GM18858 (cell line): ENCODE results near the gene KCNH2.

Source experiments
- ATAC-seq: cut with Tn5 transposase; IDR thresholded peaks from one replicate; pipeline ENCODE4 v1.9.1; 2021; ENCODE audit not compliant: unreplicated experiment

The KCNH2 gene

DNA sequence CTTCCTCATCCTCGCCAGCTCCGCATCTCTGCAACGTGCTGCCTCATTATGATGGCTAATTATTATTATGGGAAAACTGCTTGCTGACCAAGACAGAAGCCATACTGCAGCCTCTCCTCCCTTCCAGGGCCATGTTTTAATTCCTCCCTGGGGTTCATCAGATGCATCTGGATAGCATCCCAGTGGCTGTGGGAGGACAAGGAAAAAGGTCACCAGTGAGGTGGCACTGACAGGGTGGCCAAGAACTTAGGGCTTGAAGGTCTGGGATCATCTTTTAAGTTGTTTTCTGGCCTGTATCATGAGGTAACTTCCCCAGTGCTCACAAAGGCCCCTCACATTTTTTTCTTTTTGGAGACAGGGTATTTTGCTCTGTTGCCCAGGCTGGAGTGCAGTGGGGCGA lies 39.6 kb downstream of the KCNH2 start:
- no peak for ATAC-seq

- ATAC-seq, result no peak
Measured at GRCh38 chr7:150937848-150938561, 40.1 kb downstream of the KCNH2 start.

GRCh38 chr7:150936018-150936417 lies 42.1 kb downstream of the KCNH2 start:
- no peak for ATAC-seq

DNA sequence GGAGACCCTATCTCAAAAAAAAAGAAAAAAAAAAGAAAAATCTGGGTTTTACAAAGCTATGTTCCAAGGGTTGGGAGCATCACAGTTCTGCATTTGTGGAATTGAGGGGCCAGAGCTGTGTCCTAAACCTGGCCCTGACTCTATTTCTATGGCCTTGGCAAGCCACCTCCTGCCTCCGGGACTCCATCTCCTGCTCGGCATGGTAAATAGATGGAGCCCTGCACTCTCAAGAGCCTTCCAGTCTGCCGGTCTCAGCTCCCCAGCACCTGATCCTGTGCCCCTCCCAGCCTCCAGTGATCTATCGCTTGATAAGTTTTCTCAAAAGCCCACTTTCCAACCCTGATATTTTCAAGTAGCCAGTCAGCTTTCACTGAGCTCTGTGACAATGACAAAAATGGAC lies 43.0 kb downstream of the KCNH2 start:
- ATAC-seq, result no peak

DNA sequence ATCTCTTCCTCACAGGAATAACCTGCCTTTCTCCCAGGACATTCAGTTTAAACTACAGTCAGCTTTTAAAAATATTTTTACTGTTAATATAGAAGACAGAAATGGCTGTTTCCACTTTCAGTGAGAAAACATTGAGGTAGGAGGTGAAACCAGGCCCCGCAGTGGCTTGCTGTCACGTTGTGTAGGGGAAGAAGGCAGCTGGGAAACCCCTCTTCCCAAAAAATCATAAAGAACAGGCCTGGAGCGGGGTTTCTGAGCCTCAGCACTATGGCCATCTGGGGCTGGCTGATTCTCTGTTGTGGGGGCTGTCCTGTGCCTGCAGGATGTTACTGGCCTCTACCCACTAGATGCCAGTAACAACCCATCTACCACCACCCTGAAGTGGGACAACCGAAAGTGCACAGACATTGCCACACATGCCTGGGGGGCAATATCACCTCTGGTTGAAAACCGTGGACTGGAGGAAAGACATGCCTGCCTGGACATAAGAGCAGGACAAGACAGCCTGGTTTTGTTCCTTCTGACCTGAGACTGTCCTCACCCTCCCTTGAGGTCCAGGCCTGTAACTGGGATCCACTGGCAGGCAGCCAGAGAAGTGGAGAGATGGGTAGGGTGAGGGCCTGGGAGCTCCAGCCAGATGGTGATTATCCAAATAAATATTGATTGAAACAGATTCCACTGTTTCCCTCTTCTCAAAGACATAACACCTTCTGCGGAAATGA lies 43.9 kb downstream of the KCNH2 start:
- ATAC-seq, result no peak

DNA sequence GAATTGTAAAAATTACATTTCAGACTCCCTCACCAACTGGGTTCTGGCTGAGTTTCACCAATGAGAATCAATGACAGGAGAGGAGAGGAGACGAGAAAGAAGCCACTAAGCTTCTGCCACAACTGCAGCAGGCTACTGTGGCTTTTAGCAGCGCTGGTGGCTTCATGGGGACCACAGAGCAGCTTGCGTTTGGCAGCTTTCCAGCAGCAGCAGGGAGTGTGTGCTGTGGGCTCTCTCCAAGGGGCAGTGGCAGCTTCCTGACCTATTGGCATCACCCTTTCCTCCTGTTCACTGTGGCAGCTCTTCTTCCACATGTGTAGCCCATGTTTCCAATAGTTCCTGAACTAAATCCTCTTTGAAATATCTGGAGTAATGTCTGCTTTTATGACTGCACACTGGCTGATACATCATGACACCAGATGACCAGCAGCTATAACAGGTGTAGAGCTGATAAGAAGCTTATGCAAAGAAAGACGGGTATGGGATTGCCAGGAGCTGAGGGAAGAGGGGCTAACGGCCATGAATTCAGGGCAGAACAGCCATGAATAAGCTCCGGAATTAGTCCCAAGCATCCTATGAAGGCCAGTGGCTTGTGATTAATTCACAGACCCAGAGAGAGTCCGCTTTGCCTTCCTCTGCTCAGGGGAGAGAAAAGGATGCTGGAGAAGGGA lies 46.8 kb downstream of the KCNH2 start:
- ATAC-seq, result no peak

DNA sequence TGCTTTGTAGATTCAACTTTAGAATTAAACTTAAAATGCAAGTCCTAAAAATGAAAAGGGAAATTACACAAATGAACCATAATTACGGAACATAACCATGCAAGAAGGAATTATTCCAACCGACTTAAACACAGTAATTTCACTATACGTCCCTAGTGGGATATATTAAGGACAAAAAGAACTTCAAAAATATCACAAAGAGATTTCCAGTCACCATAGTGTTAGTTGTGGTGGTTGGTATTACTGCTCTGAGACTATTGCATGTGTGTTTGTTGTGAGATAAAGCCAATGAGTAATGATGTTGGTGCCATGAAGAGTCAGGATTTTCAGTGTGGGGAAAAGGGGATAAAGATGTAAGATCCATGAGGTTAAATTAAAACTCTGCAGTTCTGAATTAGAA lies 49.6 kb downstream of the KCNH2 start:
- no peak for ATAC-seq

GRCh38 chr7:150927956-150928344 lies 50.2 kb downstream of the KCNH2 start:
- no peak for ATAC-seq

DNA sequence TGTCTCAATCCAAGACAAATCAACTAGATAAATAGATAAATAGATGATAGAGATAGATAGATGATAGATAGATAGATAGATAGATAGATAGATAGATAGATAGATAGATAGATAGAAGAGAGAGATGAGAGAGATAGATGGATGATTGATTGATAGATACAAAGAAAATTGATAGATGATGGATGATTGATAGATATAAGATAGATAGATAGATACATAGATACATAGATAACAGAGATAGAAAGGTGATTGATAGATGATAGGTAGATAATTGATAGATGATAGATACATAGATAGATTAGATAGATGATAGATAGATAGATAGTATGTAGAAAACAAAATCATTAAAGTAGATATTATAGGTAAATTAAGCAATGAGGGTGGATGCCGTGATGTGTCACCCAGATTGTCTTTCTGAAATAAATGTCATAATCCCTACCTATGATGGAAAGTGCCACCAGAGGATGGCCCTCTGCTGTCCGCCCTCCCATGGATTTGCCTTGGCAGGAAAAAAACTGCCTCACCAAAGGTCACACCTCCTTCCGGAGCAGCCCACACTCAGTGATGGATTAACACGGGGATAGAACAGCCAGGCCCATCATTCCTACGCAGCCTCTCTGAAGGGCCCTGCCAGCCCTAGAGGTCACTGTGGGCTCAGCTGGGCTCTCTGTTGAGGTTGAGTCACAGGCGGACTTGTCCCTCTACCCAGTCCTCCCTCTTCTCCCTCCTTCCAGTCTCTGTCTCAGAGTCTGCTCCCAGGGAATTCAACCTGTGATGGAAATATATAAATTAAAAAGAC lies 50.8 kb downstream of the KCNH2 start:
- no peak for ATAC-seq

DNA sequence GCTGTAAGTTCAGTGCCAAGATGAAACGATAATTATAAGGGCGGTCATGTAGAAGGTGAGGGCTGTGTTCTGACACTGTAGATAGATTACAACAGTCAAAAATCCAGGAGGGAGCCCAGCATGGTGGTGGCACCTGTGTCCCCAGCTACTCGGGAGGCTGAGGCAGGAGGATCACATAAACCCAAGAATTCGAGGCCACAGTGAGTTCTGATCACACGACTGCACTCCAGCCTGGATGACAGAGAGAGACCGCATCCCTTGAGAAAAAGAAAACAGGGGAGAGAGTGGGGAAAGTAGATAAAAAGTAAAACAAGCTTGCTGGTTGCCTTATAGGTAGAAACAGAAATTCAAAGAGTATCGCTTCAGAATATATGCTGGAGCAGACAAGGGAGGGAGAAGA lies 52.1 kb downstream of the KCNH2 start:
- no peak for ATAC-seq

- no peak for ATAC-seq
Measured at GRCh38 chr7:150924369-150924781, 53.7 kb downstream of the KCNH2 start.

- ATAC-seq, result no peak
Measured at GRCh38 chr7:150923802-150924201, 54.3 kb downstream of the KCNH2 start.

GRCh38 chr7:150923196-150923595 lies 54.9 kb downstream of the KCNH2 start:
- ATAC-seq, result no peak

GRCh38 chr7:150919160-150919559 lies 59.0 kb downstream of the KCNH2 start:
- ATAC-seq, result no peak

- ATAC-seq, result no peak
Measured at GRCh38 chr7:150918378-150918777, 59.7 kb downstream of the KCNH2 start.

DNA sequence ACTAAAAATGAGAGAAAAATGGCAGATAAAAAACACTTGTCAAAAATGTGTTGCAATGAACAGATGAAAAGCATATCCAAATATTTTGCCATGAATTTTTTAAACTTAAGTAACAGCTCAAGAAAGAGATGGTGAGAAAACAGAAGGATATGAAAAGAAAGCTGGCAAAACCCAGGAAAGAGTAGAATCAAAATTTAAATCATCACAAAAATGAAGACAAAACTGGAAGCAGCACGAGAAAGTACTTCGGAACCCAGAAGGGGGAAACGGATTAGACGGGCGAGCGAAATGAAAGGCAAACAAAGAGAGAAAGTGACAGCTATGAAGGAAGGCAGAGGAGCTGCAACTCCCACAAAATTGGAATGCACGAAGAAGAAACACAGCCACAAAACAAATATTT lies 60.2 kb downstream of the KCNH2 start:
- ATAC-seq, result no peak

DNA sequence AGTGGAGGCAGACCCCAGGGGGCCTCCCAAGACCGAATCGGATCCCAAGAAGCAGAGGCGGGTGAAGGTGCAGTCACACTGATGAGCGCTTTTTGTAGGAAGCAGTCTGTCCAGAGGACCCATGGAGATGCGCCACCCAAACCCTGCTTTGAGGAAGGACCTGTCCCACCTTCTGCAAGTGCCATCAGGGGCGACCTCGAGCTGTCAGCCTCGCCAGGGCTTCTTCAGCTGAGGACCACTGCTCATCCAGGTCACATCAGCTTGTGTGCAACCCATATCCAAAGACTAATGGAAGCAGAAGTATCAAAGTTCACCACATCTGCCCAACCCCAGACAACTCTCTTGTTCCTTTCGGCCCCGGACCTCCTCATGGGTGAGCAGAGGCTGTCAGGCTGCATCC lies 61.5 kb downstream of the KCNH2 start:
- ATAC-seq, result no peak

DNA sequence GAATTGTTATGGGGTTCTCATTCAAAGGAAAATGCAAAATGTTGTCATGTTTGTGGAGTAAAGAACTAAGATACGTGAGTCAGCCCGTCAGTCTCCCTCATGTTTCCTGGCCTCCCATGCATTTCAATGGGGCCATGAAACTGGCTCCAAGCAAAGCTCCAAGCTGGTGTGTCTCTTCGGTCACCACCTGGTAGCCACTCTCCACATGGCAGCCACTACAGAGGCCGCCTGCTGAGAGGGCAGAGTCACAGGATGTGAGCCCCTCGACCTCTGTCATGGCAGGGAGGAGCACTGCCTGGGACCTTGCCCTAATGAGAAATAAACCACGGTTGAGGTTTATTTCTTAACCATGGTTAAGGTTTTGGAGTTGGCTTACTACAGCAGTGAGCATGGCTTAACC lies 63.2 kb downstream of the KCNH2 start:
- ATAC-seq, result no peak

- no peak for ATAC-seq
Measured at GRCh38 chr7:150914196-150914595, 63.9 kb downstream of the KCNH2 start.

GRCh38 chr7:150912427-150912826 lies 65.7 kb downstream of the KCNH2 start:
- no peak for ATAC-seq

- no peak for ATAC-seq
Measured at GRCh38 chr7:150911590-150912267, 66.4 kb downstream of the KCNH2 start.
